GM21526 (cell line): ENCODE measurements around the gene DBF4.
A peak's percentile ranks its signal among the peaks of the same experiment; 100 is the strongest.
"Not testable (repeated sequence)": the region's sequence is repeated elsewhere in the genome, so short reads cannot be mapped to it uniquely, and the experiment has no call there.

Source experiments
- ATAC-seq: cut with Tn5 transposase; IDR thresholded peaks from one replicate; pipeline ENCODE4 v1.9.1; 2021; ENCODE audit warnings: moderate library complexity; ENCODE audit not compliant: unreplicated experiment, low FRiP score

DBF4 gene, protein sequence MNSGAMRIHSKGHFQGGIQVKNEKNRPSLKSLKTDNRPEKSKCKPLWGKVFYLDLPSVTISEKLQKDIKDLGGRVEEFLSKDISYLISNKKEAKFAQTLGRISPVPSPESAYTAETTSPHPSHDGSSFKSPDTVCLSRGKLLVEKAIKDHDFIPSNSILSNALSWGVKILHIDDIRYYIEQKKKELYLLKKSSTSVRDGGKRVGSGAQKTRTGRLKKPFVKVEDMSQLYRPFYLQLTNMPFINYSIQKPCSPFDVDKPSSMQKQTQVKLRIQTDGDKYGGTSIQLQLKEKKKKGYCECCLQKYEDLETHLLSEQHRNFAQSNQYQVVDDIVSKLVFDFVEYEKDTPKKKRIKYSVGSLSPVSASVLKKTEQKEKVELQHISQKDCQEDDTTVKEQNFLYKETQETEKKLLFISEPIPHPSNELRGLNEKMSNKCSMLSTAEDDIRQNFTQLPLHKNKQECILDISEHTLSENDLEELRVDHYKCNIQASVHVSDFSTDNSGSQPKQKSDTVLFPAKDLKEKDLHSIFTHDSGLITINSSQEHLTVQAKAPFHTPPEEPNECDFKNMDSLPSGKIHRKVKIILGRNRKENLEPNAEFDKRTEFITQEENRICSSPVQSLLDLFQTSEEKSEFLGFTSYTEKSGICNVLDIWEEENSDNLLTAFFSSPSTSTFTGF

DNA sequence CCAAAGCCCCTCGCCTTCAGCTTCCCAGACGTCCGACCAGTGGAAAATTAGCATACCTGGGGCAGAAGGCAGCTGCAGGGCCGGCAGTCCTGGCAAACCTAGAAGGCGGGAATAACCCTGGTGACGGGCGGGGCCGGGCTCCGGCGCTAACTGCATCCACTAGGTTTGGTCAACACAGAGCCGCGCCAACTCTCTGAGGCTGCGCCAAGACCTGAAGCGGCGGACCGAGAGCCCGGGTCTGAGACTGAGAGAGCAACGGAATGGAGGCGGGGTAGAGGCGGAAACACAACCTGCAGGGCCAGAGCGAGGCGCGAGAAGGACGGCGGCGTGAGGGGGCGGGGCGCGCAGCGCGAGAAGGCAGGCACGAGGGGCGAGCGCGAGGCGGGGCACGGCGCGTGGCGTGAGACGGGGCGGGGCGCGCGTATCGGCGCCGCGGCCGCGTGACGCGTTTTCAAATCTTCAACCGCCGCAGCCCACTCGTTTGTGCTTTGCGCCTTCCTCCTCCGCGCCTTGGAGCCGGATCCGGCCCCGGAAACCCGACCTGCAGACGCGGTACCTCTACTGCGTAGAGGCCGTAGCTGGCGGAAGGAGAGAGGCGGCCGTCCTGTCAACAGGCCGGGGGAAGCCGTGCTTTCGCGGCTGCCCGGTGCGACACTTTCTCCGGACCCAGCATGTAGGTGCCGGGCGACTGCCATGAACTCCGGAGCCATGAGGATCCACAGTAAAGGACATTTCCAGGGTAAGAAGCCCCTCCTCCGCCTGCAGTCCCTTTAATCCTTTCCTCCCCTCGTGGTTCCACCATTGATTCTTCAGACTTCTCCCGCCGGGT, at the start of gene DBF4, which contains the start of gene SLC25A40:
Gene DBF4, plus strand, starts transcription at position 454 of the 829 bp plus-strand sequence. Its CDS starts 240 bp downstream, at position 694.
Gene SLC25A40, minus strand, starts transcription at position 321 of the 829 bp plus-strand sequence. CDS start 17,633 bp downstream, outside the sequence.
- ATAC-seq: peak; percentile 87

DNA sequence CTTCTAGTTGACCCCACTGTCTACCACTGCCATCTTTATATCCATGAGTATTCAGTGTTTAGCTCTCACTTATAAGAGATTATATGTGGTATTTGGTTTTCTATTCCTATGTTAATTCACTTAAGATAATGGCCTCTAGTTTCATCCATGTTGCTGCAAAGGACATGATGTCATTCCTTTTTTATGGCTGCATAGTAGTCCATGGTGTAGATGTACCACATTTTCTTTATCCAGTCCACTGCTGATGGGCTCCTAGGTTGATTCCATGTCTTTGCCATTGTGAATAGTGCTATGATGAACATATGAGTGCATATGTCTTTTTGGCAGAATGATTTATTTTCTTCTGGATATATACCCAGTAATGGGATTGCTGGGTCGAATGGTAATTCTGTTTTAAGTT, 47.9 kb upstream of the DBF4 start:
- ATAC-seq: not testable (repeated sequence)

DNA sequence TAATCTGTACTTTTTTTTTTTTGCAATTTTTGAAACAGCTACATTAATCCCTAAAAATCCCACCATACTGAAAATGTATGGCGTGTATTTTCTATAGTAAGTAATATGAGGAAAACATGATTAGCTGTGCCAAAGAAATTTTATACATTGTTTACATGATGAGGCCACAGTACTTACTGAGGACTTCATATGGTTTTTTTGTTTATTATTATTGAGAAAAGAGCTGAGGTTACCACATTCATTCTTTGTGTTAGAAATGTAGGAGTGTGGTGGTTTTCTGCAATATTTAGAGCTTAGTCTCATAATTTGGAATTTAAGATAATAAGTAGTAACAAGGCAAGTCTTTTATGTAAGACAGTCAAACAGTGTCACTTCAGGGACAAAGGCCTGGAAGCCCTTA, 45.2 kb upstream of the DBF4 start:
- no peak for ATAC-seq

DNA sequence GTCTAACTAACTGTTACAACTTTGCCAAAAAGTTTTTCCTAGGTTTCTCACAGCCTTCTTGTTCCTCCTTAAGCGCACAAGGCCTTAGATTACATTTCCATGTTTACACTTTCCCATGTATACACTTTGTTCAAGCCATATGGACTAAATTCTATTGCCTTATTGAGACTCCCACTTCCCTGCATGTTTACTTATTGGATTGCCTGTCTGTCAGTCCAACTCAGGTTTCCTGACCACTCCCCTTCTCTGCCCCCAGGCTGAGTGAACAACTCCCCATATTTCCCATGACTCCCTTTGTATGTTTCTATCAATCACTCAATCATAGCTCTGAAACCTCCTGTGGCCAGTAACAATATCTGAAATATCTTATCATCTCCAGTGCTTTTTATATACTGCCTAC, 43.2 kb upstream of the DBF4 start:
- ATAC-seq: no peak

DNA sequence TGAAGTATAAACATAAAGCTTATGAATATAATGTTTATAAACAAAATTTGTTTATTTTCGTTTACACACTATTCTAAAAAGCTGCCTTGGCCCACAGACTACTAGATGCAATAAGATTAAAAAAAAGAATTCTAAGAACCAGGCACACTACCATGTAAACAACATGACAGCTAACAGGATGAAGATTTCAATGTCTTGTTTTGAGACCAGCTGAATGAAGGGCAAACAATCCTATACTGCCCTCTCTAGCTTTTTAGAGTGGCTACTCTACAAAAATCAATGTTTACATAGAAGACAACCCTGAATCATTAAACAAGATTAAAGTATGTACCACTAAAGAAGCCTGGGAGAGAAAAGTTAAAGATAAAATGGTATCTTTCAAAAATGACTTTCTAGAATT, 38.7 kb upstream of the DBF4 start:
- no peak for ATAC-seq

DNA sequence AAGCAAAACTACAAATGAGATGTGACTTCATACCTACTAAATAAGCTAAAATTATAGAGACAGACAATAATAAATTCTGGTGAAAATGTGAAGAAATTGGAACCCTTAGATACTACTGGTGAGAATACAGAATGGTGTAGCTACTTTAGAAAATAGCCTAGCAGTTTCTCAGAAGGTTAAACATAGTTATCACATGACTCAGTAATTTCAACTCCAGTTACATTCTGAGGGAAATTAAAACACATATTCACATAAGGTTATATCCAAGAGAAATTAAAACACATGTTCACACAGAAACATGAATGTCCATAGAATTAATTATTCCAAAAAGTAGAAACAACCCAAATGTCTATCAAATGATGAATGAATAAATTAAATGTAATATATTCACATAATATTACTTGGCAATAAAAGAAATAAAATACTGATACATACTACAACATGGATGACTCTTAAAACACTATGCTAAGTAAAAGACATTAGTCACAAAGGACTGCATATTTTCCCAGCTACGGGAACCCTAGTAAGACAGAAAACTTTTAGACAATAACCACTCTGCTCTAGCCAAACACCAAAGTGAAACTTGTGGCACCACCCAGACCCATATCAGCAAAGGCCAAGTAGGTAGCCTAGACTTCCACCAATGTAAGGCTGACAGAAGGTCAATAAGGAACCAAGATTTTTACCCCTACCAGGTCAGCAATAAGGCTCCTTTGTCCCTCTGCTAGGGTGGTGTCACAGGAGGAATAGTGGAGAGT, 25.3 kb upstream of the DBF4 start:
- ATAC-seq: no peak

DNA sequence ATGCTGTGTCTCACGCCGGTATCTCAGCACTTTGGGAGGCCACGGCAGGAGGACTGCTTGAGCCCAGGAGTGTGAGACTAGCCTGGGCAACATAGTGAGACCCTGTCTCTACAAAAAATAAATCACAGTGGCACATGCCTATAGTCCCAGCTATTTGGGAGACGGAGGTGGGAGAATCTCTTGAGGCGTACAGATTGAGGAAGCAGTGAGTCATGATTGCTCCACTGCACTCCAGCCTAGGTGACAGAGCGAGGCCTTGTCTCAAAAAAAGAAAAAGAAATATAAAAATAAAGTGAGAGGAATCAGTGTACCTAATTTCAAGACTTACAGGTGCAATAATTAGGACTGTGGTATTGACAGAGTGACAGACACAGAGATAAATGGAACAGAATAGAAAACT, 24.0 kb upstream of the DBF4 start:
- no peak for ATAC-seq

DNA sequence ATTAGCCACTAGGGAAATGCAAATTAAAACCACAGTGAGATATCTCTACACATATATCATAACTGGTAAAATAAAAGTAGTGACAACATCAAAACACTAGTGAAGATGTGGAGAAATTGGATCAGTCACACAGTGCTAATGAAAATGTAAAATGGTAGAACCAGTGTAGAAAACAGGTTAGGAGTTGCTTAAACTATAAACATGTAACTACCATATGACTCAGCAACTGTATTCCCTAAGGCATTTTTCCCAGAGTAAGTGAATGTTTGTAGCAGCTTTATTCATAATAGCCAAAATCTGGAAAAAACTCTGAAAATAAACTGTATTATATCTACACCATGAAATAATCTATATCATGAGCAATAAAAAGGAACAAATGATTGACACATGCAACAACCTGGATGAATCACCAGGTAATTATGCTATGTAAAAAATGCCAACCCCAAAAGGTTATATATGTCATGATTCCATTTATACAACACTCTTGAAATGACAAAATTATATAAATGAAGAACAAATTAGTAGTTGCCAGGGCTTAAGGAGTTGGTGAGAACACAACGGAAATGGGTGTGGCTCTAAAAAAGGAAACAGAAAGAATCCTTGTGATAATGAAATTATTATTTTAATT, 22.9 kb upstream of the DBF4 start:
- ATAC-seq: no peak

DNA sequence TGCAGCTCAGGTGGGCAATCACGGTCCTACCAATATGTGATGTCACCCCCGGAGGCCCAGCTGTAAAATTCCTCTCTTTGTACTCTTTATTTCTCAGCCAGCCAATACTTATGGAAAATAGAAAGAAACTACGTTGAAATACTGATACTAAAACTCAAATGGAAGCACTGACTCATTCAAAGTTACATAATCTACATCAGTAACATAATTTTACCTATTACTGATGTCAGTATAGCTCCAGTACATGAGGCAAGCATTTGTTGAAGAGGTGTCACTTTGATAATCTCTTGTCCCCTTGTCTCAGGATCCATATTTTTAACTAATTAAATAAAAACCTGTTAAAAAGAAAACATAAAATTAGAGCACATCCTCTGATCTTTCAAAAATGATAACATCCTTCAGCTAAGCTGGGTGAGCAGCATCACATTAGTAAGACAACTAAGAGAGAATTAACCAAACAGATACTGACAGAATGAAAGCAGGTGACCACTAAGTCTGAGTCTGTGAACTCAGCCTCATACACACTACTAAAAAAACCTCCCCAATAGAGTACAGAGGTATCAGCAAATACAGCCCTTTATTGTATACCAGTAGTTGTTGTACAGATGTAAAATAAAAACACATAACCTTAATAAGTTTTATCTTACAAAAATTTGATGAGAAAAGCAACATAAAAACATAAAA, 17.7 kb upstream of the DBF4 start:
- no peak for ATAC-seq

DNA sequence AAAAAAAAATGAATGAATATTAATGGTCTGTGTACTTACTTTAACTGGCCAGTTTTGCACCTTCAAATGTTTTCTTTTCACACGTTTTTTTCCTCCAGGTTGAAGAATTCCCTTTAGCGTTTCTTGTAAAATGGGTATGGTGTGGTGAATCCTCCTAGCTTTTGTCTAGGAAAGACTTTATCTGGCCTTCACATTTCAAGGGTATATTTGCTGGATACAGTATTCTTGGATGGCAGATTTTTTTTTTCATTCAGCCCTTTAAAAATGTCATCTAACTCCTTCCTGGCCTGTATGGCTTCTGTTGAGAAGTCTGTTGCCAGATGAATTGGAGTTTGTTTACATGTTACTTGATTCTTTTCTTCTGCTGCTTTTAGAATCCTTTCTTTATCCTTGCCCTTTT, 10.2 kb upstream of the DBF4 start:
- no peak for ATAC-seq

DNA sequence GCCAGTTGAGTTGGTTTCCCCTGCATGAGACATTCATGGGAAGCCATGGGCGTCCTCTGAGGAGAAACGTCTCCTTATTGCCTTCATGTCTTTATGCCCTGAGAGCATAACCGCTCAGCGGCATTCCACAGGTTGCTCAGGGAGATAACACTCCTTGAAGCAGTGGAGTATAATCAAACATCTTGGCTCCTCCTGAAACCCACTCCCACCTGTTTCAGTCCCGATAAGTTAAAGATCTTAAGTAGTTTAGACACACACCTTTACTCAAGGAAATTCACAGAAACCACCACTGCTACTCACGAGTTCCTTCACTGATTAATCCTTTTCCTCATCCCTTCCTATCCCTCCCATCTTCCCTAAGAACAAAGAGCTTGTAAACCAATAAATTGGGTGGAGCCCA, 9.8 kb upstream of the DBF4 start:
- not testable (repeated sequence) for ATAC-seq

DNA sequence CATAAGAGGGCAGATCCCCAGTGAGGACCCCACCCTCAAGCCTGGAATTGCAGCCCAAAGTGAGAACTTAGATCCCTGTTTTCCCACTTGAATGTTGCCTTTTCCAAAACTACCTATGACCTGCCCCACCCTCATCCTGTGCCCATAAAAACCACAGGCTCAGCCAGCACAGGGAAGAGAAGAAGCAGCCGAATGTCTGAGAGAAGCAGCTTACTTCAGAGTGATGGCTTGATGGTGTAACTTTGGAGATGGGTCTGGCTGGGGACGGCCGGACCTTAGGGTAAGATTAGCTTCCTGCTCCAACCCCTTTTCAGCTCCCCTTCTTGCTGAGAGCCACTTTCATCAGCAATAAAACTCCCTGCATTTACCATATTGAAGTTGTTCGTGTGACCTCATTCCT, 5.8 kb upstream of the DBF4 start:
- ATAC-seq: no peak

DNA sequence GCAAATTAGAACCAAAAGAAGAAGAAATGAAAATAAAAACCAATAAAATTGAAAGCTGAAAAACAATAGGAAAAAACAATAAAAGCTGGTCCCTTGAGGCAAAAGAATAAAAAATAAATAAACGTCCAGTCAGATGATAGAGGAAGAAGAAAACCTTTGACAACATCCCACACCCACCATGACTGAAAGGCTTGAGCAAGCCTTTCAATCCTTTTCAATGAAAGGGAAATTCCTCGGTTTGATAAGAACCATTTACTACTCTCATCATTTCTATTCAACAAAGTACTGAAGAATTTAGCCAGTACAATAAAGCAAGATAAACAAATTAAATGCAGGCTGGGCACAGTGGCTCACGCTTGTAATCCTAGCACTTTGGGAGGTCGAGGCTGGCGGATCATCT, 3.9 kb upstream of the DBF4 start:
- no peak for ATAC-seq

DNA sequence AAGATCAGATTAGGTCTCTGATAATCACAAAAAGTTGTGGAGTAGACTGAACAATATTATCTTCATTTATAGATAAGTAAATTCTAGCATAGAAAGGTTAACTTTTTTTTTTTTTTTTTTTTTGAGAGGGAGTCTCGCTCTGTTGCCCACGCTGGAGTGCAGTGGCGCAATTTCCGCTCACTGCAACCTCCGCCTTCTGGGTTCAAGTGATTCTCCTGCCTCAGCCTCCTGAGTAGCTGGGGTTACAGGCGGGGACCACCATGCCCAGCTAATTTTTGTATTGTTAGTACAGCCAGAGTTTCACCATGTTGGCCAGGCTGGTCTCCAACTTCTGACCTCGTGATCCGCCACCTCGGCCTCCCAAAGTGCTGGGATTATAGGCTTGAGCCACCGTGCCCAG, 3.0 kb upstream of the DBF4 start:
- not testable (repeated sequence) for ATAC-seq

DNA sequence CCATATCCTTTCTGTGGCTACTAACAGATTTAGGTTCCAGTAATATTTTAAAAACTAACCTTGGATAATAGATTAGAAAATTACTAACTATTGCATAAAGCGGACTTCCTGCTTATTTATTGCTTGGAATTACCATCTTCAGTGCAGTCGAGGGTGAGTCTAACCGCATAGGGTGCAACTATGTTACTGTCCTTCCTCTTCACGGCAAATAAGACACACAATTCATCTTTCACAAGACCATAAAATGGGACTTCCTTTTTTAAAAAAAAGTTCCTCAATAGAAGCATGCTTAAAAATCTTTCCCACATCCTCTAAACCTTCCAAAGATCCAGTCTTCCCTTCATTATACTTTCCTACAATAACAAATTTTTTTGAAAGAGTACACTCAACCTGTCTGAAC, 2.2 kb upstream of the DBF4 start:
- no peak for ATAC-seq

DNA sequence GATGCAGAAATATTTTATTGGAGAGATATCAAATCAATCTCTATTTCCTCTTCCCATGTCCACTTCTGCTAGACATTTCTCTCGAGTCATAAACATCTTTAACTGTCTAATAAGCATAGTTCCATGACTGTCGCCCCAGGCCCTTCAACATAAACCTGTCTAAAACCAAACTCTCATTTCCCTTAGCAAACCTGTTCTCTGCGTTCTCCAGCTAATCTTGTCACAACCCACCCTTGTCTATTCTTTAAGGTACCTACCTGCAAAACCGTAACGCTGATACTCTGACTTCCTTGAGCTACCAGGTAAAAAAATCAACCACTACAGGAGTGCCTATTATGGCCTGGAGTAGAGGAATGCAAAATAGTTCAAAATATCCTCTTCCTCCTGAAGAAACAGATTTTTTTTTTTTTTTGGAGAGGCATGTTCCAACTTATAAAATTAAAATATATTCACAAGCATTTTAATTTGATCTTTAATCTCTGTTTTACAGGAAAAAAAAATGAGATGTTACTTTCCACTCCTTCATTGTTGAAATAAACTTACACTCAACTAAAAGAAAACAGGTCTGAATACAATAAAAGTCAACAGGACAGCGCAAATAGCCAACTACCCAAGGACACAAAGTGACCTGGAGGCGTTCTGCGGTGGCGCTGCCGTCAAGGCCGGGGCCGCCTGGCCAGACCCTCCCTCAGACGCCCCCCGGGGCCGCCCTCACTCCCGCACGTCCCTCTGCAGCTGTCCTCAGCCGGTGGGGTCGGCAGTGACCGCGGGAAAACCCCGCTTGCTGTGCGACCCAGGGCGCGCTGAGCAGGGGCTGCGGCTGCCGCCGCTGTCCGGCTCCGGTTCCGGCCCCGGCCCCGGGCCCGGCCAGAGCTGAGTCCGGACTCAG, 898 bp upstream of the DBF4 start:
- peak; percentile 20 for ATAC-seq

DNA sequence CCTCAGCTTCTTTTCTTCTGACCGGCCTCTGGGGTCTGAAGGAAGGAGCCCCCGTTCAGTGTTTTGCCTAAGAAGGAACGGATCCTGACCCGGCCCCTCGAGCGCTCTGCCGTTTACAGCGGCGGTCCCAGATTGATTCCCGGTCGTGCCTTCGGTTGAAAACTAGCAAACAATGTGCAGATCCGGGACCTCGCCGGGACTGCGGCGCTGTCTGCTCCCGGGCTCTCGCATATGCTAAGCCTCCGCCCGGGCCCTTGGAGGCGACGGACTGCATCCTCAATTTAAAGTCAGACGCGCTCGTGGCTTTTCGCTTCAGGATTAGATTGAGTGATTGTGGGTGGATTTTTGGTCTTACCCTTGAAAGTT, 559 bp downstream of the DBF4 start:
- peak; percentile 13 for ATAC-seq

DNA sequence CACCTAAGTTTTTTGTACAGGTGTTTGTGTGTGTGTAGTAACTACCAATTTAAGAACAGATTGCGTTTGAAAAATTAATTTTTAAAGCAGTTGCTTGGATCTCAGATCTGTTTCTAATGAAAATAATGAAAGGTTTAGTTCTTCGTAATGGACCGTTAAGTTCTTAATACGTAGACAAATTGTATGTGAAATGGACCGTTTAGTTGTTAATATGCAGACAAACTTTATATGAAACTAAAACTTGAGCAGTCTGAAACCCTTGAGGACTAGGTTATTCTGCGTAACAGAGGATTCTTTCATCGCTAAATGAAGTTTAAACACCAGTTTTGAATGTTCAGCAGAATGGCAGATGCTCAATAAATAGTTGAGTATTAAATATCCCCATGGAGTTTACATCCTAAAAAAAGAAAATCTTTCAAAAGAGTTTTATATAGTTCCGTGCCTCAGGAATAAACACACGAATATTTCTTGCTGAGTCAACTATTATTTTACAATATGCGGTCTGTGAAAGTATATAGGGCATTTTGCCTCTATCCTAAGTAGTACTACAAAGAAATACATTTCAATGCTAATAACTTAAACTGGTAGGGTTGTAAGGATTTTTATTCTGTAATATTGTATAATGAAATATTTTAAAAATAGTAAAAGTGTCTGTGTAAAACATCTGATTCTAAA, 1.2 kb downstream of the DBF4 start:
- no peak for ATAC-seq
